COR-L47 (cell line): ENCODE measurements around the gene STRIP1.
"Not testable (repeated sequence)": the region's sequence is repeated elsewhere in the genome, so short reads cannot be mapped to it uniquely, and the experiment has no call there.

Experiments used
- DNase-seq: peaks from one replicate; lab custom pipeline; 2025; lab: John Stamatoyannopoulos, UW

Gene STRIP1

GRCh38 chr1:110007046-110007830 lies 27.2 kb upstream of the STRIP1 start:
- DNase-seq = no peak

- no peak for DNase-seq
Observed at GRCh38 chr1:110008971-110009565, 25.4 kb upstream of the STRIP1 start.

GRCh38 chr1:110011527-110012041 lies 22.8 kb upstream of the STRIP1 start:
- DNase-seq = no peak

- DNase-seq = no peak
Observed at GRCh38 chr1:110012100-110012780, 22.2 kb upstream of the STRIP1 start.

- DNase-seq = no peak
Observed at GRCh38 chr1:110017792-110018191, 16.6 kb upstream of the STRIP1 start.

- DNase-seq = no peak
Observed at GRCh38 chr1:110018396-110018795, 16.0 kb upstream of the STRIP1 start.

GRCh38 chr1:110019770-110020169 lies 14.7 kb upstream of the STRIP1 start:
- no peak for DNase-seq

- DNase-seq = no peak
Observed at GRCh38 chr1:110021285-110021684, 13.1 kb upstream of the STRIP1 start.

- no peak for DNase-seq
Observed at GRCh38 chr1:110024613-110025012, 9.8 kb upstream of the STRIP1 start.

GRCh38 chr1:110030687-110031086 lies 3.7 kb upstream of the STRIP1 start:
- DNase-seq = not testable (repeated sequence)

GRCh38 chr1:110032327-110032726 lies 2.1 kb upstream of the STRIP1 start:
- no peak for DNase-seq

- DNase-seq = no peak
Observed at GRCh38 chr1:110033421-110033820, 1.0 kb upstream of the STRIP1 start.

GRCh38 chr1:110034040-110034450 lies 379 bp upstream of the STRIP1 start:
- DNase-seq = no peak

GRCh38 chr1:110035236-110035752 lies 870 bp downstream of the STRIP1 start:
- no peak for DNase-seq

- no peak for DNase-seq
Observed at GRCh38 chr1:110038271-110038670, 3.8 kb downstream of the STRIP1 start.

- DNase-seq = no peak
Observed at GRCh38 chr1:110039641-110040040, 5.2 kb downstream of the STRIP1 start.

GRCh38 chr1:110040548-110040947 lies 6.1 kb downstream of the STRIP1 start:
- DNase-seq = no peak

GRCh38 chr1:110043016-110043415 lies 8.6 kb downstream of the STRIP1 start:
- DNase-seq = no peak

GRCh38 chr1:110047463-110047862 lies 13.0 kb downstream of the STRIP1 start:
- DNase-seq = no peak

- DNase-seq = no peak
Observed at GRCh38 chr1:110048240-110048639, 13.8 kb downstream of the STRIP1 start.

- DNase-seq = no peak
Observed at GRCh38 chr1:110048923-110049601, 14.6 kb downstream of the STRIP1 start.
